Lower lobe of right lung (tissue), 2 donors: ENCODE data around the gene UHMK1. TPM values are rescaled to one million over a fixed set of nuclear protein-coding genes. Genes with fewer than 3 reads are reported as not detected.

Experiments used
- ATAC-seq, 2 donors: fragments of 200-7000 bp; cut with Tn5 transposase; one replicate each; pipeline ENCODE4 v1.9.1; 2020 to 2022; ENCODE audit warnings: mild to moderate bottlenecking in 2 of 2, moderate library complexity in 2 of 2
- DNase-seq: peaks from one replicate; pipeline ENCODE4 v3.0.0-alpha.2; 2020
- H3K27ac ChIP-seq: fragments of 200-600 bp; one replicate; pipeline ENCODE4 v1.8.0; 2022
- H3K27me3 ChIP-seq: fragments of 200-600 bp; one replicate; pipeline ENCODE4 v1.8.0; 2022; ENCODE audit warnings: low read depth
- H3K36me3 ChIP-seq: fragments of 200-600 bp; one replicate; pipeline ENCODE4 v1.8.0; 2022; ENCODE audit warnings: mild to moderate bottlenecking
- H3K4me1 ChIP-seq: fragments of 200-600 bp; one replicate; pipeline ENCODE4 v1.8.0; 2022
- H3K4me3 ChIP-seq: fragments of 200-600 bp; one replicate; pipeline ENCODE4 v1.8.0; 2022; ENCODE audit warnings: mild to moderate bottlenecking
- H3K9me3 ChIP-seq: fragments of 200-600 bp; one replicate; pipeline ENCODE4 v1.8.0; 2022
- intact Hi-C: fragments of 100-400 bp; cut with DNase I; formaldehyde crosslinking; loops from one replicate; pipeline ENCODE4 v1.11.0; 2022
- total RNA-seq: library from RNA; stranded (reverse); fragmentation: NEBNext Ultra II Directional; extraction: Animal tissue kit (Norgen Biotek cat#: 25700); gene quantifications from one replicate; pipeline ENCODE4 v1.2.1, GENCODE V29; 2021
- TF ChIP-seq, protein P1 (sequence below): fragments of 200-600 bp; IDR thresholded peaks from one replicate; pipeline ENCODE4 v1.8.0; 2022; ENCODE audit warnings: antibody characterized with exemption, mild to moderate bottlenecking
- donor health status: DM: no; HTN: yes; CAD: no; lungs with severe emphysema.

UHMK1 gene
- total RNA-seq, 1 donor from 2014 or later, result 56.4 TPM

GRCh38 chr1:162560303-162561036 lies 62.9 kb downstream of the UHMK1 start:
- no peaks in the 10 kb centered on the region for H3K9me3 ChIP-seq
- TF ChIP-seq, protein P1, sequence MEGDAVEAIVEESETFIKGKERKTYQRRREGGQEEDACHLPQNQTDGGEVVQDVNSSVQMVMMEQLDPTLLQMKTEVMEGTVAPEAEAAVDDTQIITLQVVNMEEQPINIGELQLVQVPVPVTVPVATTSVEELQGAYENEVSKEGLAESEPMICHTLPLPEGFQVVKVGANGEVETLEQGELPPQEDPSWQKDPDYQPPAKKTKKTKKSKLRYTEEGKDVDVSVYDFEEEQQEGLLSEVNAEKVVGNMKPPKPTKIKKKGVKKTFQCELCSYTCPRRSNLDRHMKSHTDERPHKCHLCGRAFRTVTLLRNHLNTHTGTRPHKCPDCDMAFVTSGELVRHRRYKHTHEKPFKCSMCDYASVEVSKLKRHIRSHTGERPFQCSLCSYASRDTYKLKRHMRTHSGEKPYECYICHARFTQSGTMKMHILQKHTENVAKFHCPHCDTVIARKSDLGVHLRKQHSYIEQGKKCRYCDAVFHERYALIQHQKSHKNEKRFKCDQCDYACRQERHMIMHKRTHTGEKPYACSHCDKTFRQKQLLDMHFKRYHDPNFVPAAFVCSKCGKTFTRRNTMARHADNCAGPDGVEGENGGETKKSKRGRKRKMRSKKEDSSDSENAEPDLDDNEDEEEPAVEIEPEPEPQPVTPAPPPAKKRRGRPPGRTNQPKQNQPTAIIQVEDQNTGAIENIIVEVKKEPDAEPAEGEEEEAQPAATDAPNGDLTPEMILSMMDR, result no peak
- peak; percentile 39 to 50 for ATAC-seq
- no peak for DNase-seq
- peak overlapping the region; percentile 93 for H3K27ac ChIP-seq
- no peaks in the 10 kb centered on the region for H3K27me3 ChIP-seq
- H3K36me3 ChIP-seq, result no peaks in the 10 kb centered on the region
- peak overlapping the region; percentile 91 for H3K4me3 ChIP-seq
- peaks cover 30% of the 10 kb centered on the region for H3K4me1 ChIP-seq
- intact Hi-C loops, result no loop called here

- H3K36me3 ChIP-seq, result peaks cover 3% of the 10 kb centered on the region
- ATAC-seq, result peak; percentile 97 to 99
- TF ChIP-seq, protein P1, result no peak
- H3K27me3 ChIP-seq, result no peaks in the 10 kb centered on the region
- H3K4me1 ChIP-seq, result peaks cover 30% of the 10 kb centered on the region
- H3K4me3 ChIP-seq, result peak overlapping the region; percentile 91
- H3K27ac ChIP-seq, result peak overlapping the region; percentile 93
- intact Hi-C loops, result no loop called here
- DNase-seq, result peak; percentile 99
- H3K9me3 ChIP-seq, result no peaks in the 10 kb centered on the region
These were observed 63.5 kb downstream of the UHMK1 start for GRCh38 chr1:162561037-162561615.

DNA sequence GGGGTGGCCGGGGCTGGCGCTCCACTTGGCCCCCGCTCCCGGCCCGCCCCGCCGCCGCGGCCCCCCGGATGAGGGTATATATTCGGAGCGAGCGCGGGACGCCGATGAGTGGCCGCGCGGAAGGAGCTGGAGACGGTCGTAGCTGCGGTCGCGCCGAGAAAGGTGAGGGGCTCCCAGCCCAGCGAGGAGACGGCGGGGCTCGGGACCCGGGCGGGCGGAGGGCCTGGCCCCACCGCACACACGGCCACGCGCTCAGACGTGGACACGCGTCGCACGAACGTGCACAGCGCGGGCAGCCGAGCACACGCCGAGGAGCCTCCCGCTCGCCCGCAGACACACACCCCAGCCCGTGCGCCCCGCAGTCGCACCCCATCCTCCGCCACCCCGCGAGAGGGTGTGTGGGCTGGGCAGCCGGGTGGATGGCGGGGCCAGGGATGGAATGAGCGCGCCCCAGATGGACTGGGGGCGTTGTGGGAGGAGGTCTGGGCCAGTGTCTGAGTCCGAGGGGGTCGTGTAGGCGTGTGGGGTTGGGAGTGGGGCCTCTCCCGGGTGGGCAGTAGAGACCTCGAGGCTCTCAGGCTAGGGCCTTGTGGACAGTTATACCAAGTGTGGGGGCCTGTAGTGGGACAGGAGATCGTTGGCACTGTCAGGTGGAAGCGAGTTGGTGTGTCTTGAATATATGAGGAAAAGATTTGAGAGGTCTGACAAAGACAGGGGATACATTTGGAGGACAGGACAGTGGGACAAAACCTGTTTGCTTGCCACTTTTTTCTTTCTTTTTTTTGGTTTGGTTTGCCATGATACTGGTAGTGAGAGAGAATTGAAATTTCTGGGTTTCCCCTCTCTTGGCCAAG lies 64.2 kb downstream of the UHMK1 start, which contains the start of gene UAP1:
UAP1 (plus strand) TSS at position 107 of the 854 bp plus-strand sequence. CDS start 4,347 bp downstream, outside the sequence.
- Histone ChIP-seq H3K4me1 (peaks cover 30% of the 10 kb centered on the region), H3K36me3 (peaks cover 10% of the 10 kb centered on the region), H3K9me3 (no peaks in the 10 kb centered on the region), H3K27me3 (no peaks in the 10 kb centered on the region), H3K4me3 (peak within 1 kb of the TSS; percentile 91), H3K27ac (peak within 1 kb of the TSS; percentile 93)
- DNase-seq (no peak), ATAC-seq (peak; percentile 67 to 68)
- intact Hi-C loops, result no loop called here
- TF ChIP-seq, protein P1, result no peak

DNA sequence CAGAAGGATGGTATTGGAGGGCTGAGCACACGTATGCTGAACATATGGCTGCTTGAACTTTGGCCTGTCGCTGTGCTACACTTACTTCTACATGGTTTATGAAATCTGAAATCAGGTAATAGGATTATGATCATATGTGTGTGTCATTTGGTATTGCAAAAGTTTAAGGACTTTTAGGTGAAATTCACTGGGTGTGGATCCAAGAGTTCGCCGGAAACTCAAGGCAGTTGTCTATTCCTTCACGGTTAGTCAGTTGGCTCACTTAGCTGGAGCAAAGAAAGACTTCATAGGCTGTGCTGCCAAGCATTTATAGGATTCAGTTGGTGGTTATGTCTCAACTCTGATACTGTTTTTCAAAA lies 64.8 kb downstream of the UHMK1 start:
- Histone ChIP-seq H3K27ac (peak overlapping the region; percentile 93), H3K4me3 (peak overlapping the region; percentile 91)

GRCh38 chr1:162564762-162565218 lies 67.2 kb downstream of the UHMK1 start:
- Histone ChIP-seq H3K27me3 (no peaks in the 10 kb centered on the region), H3K4me1 (peaks cover 39% of the 10 kb centered on the region), H3K9me3 (no peaks in the 10 kb centered on the region), H3K4me3 (no peak overlapping the region), H3K36me3 (peaks cover 20% of the 10 kb centered on the region), H3K27ac (no peak overlapping the region)
- TF ChIP-seq, protein P1, result no peak
- intact Hi-C loops, result no loop called here
- DNase-seq, result no peak
- no peak for ATAC-seq

More for the DNA sequence above, 64.8 kb downstream of the UHMK1 start:
- intact Hi-C loops, result no loop called here
- no peaks in the 10 kb centered on the region for H3K27me3 ChIP-seq
- TF ChIP-seq, protein P1, result no peak
- peaks cover 30% of the 10 kb centered on the region for H3K4me1 ChIP-seq
- no peak for ATAC-seq
- DNase-seq, result no peak
- H3K36me3 ChIP-seq, result peaks cover 16% of the 10 kb centered on the region
- H3K9me3 ChIP-seq, result no peaks in the 10 kb centered on the region
